ENCODE data around the gene ACY1.

Gene ACY1

DNA sequence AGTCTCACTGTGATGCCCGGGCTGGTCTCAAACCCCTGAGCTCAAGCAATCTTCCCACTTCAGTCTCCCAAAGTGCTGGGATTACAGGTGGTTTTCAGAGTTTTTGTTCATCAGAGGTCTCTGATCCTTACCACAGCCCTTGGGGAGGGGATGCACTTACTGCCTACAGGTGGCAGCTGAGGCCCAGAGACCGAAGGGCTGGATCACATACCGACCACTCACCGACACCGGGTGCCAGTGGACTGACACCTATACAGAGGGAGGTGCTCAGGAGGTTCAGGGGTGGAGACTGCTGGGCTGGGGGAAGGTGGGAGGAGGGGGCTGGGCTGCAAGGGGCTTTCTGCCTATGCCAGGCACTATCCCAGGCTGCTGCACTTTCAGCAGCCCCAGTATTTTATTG, 53.5 kb downstream of the ACY1 start:
- H3K9me3 Mint-ChIP-seq, result no peaks in the 10 kb centered on the region
- no peaks in the 10 kb centered on the region for H3K27me3 Mint-ChIP-seq (ENCODE audit: low read depth, poor library complexity)
- no peak overlapping the region for H3K27ac Mint-ChIP-seq
- H3K4me3 Mint-ChIP-seq, result no peak overlapping the region
- no peaks in the 10 kb centered on the region for H3K36me3 Mint-ChIP-seq (ENCODE audit: low read depth)
- H3K4me1 Mint-ChIP-seq, result peaks cover 33% of the 10 kb centered on the region
- no peak for DNase-seq
- TF ChIP-seq, protein P1, sequence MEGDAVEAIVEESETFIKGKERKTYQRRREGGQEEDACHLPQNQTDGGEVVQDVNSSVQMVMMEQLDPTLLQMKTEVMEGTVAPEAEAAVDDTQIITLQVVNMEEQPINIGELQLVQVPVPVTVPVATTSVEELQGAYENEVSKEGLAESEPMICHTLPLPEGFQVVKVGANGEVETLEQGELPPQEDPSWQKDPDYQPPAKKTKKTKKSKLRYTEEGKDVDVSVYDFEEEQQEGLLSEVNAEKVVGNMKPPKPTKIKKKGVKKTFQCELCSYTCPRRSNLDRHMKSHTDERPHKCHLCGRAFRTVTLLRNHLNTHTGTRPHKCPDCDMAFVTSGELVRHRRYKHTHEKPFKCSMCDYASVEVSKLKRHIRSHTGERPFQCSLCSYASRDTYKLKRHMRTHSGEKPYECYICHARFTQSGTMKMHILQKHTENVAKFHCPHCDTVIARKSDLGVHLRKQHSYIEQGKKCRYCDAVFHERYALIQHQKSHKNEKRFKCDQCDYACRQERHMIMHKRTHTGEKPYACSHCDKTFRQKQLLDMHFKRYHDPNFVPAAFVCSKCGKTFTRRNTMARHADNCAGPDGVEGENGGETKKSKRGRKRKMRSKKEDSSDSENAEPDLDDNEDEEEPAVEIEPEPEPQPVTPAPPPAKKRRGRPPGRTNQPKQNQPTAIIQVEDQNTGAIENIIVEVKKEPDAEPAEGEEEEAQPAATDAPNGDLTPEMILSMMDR (IDR thresholded peaks at IDR 0.05), result no peak

DNA sequence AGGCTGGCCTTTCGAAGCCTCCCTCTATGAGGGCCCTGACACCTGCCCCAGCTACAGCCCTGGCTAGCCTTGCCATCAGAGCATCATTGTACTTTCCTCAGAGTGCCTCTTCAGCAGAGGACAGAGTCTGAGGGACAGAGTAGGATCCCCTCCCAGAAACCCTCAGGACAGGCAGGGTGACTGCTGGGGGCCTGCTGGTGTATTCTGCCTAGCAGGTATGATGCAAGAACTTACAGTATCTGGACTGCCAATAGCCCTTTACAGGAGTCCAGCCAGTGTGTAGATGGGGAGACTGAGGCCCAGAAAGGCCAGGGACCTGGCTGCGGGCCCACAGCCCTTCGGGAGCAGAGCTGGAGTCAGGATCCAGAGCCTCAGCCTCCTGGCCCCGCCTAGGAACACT, 54.0 kb downstream of the ACY1 start:
- H3K27me3 Mint-ChIP-seq (ENCODE audit: low read depth, poor library complexity), result no peaks in the 10 kb centered on the region
- no peaks in the 10 kb centered on the region for H3K36me3 Mint-ChIP-seq (ENCODE audit: low read depth)
- TF ChIP-seq, protein P1 (IDR thresholded peaks at IDR 0.05), result no peak

DNA sequence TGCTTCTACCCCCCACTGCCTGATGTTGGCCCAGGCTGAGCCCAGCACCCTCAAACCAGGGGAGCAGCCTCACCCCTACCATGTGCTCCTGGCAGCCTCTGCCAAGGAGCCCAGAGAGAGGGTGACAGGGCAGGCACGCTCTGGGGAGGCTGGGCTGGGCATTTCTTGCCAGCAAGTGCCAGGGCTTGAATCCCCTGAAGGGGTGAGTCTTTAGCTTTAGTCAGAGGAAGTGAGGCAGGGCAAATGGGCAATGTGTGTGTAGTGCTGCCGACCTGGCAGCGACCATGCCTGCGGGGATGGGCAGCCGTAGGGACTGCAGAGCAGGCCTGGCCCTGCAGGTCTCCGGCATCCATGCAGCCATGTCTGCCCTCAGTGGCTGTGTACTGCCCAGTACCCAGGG, 54.9 kb downstream of the ACY1 start:
- H3K27ac Mint-ChIP-seq, result no peak overlapping the region
- TF ChIP-seq, protein P1 (IDR thresholded peaks at IDR 0.05), result no peak

More for the DNA sequence above, 54.0 kb downstream of the ACY1 start:
- Mint-ChIP-seq H3K4me1 (peaks cover 28% of the 10 kb centered on the region), H3K27ac (no peak overlapping the region), H3K4me3 (no peak overlapping the region), H3K9me3 (no peaks in the 10 kb centered on the region)
- no peak for DNase-seq

More for the DNA sequence above, 54.9 kb downstream of the ACY1 start:
- Mint-ChIP-seq H3K27me3 (ENCODE audit: low read depth, poor library complexity) (peaks cover 3% of the 10 kb centered on the region), H3K4me3 (no peak overlapping the region), H3K9me3 (no peaks in the 10 kb centered on the region), H3K4me1 (peaks cover 24% of the 10 kb centered on the region), H3K36me3 (ENCODE audit: low read depth) (no peaks in the 10 kb centered on the region)
- DNase-seq, result no peak

Measured in nephron progenitor cell (in vitro differentiated cells).